GM19328 (cell line): Measurements from ENCODE around the gene ASZ1.

Experiments
- ATAC-seq: cut with Tn5 transposase; IDR thresholded peaks from one replicate; pipeline ENCODE4 v1.9.1; 2021; ENCODE audit warnings: mild to moderate bottlenecking, moderate library complexity; ENCODE audit not compliant: unreplicated experiment

ASZ1 gene

DNA sequence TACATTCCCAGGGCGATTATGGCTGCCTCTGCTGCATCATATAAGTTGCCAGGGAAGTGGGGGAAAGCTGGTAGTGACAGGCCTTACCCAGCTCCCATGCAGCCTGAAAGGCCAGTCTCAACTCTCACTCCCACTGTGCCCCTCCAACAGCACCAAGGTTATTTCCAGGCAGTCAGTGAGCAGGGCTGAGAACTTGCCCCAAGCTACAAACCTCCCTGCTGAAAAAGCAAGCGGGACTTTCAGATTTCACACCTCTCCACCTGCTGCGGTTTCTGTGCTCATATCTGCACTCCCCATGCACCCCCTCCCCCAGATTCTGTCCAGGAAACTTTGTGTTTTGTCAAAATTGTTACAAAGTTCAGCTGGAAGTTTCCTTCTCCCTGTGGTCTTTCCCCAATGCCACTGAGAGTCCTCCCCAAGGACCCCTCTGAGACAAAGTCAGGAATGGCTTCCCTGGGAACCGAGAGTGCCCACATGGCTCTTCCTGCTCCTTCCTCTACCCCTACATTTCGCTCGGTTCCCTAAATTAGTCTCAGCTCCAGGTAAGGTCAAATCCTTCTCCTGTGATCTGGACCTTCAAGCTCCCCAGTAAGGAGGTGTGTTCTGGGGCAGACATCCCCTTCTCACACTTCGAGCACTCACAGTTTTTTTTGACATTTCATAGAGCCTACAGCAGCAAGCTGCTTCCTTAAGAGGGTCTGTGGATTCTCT lies 79.2 kb downstream of the ASZ1 start:
- peak; percentile 77 for ATAC-seq

DNA sequence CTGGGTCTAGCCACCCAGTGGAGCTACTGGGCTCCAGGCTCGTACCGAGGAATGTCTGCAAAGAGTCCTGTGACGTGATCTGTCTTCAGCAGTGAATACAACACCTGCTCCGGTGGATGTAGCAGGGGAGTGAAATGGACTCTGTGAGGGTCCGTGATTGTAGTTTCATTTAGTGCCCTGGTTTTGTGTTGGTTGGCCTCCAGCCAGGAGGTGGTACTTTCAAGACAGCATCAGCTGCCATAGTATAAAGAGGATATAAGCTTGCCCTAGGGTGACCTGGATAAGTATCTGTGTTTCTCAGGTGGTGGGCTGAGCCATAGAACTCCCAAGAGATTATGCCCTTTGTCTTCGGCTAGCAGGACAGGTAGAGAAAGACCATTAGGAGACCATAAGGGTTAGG lies 79.8 kb downstream of the ASZ1 start:
- no peak for ATAC-seq

DNA sequence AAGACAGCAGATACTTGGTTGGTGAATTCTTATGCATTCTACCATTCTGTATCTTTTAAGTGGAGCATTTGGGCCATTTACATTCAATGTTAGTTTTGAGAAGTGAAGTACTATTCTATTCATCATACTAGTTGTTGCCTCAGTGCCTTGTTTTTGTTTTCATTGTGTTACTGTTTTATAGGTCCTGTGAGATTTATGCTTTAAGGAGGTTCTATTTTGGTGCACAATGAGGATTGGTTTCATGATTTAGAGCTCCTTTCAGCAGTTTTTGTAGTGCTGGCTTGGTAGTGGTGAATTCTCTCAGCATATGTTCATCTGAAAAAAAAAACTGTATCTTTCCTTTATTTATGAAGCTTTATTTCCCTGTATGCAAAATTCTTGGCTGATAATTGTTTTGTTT lies 81.1 kb downstream of the ASZ1 start:
- no peak for ATAC-seq

DNA sequence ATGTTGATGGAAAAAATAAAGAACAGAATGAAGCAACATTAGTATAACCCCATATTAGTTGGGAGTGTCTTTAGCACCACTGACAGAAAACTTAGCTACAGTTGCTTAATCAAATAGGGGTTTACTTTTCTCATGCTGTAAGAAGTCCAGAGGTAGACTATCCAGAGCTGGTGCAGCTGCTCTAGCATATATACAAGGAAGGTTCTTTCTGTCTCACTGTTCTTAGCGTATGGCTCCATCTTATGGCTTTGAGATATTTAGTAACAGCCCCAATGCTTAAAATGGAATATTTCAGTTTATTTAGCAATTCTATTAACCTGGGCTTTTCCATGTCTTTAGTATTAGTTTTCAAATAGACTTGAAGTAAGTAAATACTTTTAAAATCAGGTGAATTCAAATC lies 89.3 kb downstream of the ASZ1 start:
- ATAC-seq: no peak

DNA sequence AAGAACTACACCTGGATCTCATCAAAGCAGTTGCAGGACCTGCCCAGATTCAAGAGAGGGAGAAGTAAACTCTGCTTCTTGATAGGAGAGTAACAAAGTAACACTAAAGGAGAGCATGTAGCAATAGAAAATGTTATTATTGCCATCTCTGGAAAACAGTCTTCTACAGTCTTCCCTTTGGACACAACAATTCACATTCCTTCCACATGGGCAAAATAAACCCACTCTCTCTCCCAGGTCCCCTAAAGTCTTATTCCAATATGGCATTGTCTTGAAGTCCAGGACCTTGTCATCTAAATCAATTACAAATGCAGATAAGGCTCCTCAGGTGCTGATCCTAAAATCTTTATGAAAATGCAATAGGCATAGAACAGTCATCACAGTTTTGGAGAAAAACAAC lies 94.1 kb downstream of the ASZ1 start:
- no peak for ATAC-seq

DNA sequence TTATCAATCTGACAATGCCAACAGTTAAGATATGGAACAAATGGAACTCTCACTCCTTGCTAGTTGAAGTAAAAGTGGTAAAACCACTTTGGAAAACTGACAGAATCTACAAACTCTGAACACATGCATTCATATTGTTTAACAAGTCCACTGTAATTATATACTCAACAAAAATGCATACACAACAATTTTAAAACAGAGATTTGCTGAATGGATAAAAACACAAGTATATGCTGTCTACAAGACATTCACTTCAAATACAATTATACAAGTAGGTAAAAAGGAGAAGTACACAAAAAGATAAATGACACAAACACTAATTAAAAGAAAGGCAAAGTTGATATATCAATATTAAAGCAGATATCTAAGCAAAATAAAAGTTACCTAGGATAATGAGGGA lies 95.3 kb downstream of the ASZ1 start:
- ATAC-seq: no peak

DNA sequence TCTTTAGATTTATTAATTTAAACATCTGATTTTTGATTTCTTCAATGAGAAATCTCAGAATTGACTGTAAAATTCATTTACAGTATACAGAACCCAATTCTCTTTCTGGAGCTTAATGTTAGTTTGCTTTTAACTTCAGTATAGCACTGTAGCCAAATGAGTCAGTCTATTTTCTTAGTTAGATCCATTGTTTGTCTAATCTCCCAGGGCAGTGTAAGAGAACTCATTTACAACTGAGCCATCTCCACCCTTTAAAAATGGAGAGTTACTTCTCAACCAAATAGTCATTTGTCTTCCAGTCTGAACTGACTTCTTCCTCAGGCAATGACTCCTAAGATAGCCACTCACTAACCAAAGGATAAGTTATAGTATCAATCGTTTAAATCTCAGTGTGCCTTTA lies 101.5 kb downstream of the ASZ1 start:
- no peak for ATAC-seq

DNA sequence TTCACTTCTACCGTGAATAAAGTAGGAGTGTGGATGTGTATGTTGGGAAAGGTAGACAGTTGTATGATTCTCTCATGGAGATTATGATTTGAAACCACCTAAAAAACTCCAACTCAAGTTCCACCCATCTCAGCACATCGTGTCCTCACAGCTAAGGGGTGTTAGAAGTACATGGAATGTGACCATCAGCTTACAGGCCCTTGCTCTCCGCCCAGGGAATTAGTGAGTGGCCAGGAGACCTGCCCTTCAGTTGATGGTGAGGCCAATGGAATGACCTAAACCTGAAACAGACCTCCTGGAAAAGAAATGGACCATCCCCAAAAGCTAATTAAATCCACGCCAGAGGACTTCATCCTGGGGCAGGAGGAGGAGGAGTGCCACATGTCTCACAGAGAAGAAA lies 102.3 kb downstream of the ASZ1 start:
- ATAC-seq: no peak

DNA sequence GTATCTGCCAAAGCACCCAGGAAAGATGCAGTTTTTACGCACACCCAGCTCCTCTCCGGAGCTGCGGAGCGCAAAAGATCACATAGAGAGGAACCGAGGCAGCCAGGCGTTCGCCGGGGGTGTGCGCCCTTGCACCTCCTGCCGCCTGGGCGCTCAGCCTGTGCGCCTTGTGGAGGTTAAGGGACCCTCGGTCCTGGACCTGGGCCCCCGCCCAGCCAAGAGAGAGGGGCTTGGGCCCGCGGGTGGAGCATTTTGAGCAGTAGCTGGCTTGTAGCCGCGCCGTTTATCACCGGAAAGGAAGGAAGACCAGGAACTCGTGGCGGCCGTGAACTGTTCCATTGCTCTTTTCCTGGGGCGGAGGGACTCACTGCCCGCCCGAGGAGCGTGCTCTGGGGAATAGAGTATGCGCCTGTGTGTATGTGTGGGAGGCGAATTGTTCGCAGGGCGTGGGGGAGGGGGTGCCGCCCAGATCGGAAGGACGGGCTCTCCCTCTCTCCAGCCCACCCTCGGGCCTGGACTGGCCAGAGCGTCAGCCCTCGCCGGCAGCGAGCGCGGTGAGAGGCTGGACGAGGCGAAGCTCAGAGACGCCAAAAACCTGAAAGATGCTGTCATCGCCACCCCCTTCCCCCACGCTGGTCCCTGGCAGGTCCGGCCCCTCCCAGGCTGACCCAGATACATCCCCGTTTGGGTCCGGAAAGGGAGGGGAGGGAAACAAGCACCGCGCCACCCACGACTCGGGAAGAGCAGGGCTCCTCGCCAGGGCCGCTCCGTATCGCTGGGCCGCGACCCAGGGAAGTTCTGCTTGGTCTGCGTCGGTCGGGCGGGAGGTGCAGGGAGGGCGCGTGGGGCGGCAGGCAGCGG lies 103.2 kb downstream of the ASZ1 start:
- no peak for ATAC-seq

DNA sequence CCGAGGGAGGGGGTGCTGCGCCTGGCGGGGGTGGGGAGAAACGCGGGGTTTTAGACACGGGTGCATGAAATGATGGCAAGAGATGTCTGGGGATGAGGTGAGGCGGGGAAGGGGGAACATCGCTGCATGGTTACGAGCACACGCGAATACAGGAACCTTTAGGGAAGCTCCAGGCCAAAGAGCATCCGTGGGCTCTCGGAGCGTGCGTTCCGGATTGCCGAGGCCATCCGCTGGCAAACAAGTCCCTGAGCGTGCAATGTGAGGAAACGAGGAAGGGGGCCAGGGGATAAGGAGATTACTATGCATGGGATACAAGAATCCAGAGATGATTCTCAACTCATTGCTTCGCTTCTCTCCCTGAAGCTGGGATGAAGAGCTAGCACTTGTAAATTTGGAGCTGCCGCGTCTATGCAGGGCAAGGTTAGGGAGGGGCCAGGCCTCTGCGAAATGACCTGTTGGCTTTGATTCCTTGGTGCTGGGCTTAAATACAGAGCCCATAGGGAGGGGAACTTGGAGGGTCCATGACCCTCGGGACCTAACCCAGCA lies 103.9 kb downstream of the ASZ1 start:
- no peak for ATAC-seq

DNA sequence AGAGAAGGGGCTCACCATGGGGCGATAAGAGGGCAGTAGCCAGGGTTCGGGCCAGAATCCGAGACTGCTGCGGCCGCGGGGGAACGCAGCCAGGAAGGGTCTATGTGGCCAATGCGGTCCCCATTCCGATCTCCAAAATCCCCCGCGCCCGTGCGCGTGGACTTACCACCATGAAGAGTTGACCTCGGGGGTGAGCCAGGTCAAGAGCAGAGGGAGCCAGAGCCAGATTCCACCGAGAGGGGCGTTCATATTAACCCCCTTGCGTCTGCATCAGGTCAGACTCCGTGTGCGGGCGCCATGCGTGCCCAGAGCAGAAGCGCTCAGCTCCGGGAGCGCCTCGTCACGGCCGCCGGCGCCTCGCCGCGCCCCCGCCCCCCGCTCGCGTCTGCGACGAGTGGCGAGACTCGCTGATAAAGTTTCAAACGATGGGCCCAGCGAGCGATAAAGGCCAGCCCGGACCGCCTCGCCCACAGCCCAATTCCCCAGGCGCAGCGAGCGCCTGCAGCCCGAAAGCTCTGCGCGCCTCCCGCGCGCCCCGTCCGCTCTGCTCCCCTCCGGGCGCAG lies 104.5 kb downstream of the ASZ1 start, which contains the start of gene WNT2:
Gene WNT2 (minus strand): TSS at position 318 of the 564 bp plus-strand sequence. CDS start 69 bp downstream, at position 249.
- no peak for ATAC-seq

DNA sequence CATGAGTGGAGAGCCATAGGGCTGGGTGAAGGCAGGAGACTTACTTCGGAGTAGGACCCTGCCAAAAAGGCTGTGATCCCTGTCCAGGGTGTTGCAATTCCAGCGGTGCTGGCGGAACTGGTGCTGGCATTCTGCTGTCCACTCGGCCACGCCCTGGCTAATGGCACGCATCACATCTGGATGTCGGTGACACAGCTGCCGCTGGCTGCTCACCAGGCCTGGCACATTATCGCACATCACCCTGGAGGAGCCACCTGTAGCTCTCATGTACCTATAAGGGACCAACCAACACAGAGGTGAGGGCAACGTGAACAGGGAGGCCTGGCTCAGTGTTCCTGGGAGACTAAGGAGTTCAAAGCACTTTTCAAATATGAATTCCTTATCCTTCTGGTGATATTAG lies 106.8 kb downstream of the ASZ1 start:
- ATAC-seq: no peak

DNA sequence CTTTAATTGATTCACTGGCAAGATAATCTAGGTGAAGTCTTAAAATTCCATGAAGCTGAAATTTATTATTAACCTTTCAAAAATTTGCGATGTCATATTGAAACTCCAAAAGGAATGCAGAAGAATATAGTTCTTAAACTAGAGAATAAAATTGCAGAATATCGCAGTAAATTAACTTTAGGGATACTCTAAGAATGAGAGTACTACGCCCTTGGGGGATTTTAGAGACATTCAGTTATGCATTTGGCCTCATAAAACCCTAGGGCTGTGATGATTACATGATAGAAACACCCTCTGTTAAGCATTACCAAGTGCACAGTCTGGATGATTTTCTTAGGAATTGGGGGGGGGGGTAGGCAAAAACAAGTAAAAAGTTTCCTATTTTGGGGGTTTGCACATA lies 108.1 kb downstream of the ASZ1 start:
- no peak for ATAC-seq

DNA sequence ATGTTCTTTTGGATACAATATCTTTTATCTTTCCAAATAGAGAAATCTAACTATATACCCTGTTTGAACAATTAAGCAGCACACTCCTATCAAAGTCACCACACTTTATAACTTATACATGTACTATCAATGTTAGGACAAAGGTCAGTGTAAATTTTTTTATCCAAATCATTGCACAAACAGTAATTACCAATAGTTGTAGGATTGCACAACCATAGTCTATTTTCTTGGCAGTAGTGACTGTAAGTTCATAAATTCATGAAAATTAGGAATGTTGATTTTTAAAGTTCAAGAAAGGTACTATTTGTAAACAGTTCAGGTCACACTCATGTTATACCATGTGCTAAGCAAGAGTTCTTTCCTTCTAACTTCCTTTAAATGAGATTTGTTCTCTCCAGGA lies 113.7 kb downstream of the ASZ1 start:
- no peak for ATAC-seq
